ENCODE results near the gene PRR23C.
"Not testable (repeated sequence)": the region's sequence is repeated elsewhere in the genome, so short reads cannot be mapped to it uniquely, and the experiment has no call there.

Gene PRR23C

DNA sequence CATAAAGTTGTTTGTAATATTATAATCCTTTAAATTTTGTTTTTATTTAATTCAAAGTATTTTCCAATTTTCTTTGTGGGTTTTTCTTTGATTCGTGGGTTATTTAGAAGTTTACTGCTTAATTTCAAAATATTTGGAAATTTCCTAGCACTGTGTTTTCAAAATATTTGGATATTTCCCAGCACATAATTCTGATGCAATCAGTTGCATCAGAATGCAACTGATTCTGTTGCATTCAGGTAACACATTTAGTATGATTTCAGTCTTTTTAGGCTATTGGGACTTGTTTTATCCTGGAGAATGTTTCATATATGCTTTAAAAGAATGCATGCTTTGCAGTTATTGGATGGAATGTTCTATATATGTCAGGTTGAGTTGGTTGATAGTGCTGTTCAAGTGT lies 18.2 kb upstream of the PRR23C start:
- H3K4me3 ChIP-seq (ENCODE audit: low read depth, low read length), result no peak overlapping the region
- TF ChIP-seq, protein P1, sequence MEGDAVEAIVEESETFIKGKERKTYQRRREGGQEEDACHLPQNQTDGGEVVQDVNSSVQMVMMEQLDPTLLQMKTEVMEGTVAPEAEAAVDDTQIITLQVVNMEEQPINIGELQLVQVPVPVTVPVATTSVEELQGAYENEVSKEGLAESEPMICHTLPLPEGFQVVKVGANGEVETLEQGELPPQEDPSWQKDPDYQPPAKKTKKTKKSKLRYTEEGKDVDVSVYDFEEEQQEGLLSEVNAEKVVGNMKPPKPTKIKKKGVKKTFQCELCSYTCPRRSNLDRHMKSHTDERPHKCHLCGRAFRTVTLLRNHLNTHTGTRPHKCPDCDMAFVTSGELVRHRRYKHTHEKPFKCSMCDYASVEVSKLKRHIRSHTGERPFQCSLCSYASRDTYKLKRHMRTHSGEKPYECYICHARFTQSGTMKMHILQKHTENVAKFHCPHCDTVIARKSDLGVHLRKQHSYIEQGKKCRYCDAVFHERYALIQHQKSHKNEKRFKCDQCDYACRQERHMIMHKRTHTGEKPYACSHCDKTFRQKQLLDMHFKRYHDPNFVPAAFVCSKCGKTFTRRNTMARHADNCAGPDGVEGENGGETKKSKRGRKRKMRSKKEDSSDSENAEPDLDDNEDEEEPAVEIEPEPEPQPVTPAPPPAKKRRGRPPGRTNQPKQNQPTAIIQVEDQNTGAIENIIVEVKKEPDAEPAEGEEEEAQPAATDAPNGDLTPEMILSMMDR (IDR thresholded peaks at IDR 0.05; ENCODE audit: low read depth, low read length, missing control alignments), result no peak
- DNase-seq (ENCODE audit: low read depth), result no peak

DNA sequence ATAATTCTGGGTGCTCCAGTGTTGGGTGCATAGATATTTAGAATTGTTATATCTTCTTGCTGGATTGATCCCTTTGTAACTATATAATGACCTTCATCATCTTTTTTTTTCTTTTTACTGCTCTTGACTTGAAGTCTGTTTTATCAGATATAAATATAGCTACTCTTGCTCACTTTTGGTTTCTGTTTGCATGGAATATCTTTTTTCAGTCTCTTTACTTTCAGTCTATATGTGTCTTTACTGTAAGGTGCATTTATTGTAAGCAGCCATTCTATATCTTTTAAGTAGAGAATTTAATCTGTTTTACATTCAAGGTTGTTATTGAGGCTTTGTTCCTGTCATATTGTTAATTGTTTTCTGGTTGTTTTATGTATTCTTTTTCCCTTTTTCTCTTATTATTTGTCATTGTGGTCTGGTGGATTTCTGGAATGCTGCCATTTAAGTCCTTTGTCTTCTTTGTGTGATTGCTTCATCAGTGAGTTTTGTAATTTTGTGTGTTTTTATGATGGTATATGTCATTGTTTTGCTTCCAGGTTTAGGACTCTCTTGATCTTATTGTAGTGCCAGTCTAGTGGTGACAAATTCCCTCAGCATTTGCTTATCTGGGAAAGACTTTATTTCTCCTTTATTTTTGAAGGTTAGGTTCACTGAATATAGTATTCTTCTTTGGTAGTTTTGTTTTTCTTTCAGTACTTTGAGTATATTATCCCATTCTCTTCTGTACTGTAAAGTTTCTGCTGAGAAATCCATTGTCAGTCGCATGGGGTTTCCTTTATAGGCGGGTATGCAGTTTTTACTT lies 8.3 kb upstream of the PRR23C start:
- no peak for DNase-seq (ENCODE audit: low read depth)
- TF ChIP-seq, protein P1 (IDR thresholded peaks at IDR 0.05; ENCODE audit: low read depth, low read length, missing control alignments), result no peak
- H3K4me3 ChIP-seq (ENCODE audit: low read depth, low read length), result no peak overlapping the region

DNA sequence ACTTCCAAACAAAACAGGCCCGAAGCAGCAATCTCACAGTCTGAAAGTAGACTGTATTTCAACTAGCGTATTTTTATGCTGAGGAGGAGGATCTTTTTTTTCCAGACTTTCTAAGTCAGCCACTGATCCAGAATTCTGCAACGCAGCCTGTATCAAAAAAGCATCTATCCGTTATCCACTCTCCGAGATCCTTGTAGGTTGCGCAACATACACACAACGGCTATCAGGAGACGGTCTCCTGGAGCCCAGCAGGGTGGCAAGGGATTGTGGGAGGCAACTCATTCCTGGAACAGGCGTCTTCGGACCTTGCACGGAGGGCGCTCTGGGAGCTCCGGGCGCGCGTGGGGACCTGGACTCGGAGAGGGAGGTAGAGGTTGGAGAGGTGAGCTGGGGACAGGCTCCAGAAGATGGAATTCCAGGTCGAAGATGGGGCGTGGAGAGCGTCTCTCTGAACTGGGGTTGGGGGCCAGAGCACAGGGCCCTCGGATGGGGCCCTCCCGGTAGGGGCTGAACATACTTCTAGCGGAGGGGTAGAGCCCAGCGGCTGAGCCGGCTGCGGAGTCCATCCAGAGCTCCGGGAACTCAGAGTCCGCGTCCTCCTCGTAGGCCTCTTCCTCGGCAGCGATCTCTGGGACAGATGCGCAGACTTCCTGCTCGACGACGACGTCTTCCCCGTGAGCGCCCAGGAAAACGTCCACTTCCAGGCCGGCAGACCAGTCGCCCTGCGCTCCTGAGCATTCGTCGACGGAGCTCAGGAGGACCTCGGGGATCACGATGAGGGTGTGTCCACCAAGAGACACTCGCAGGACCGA lies 932 bp downstream of the PRR23C start:
- TF ChIP-seq, protein P1 (IDR thresholded peaks at IDR 0.05; ENCODE audit: low read depth, low read length, missing control alignments), result no peak
- DNase-seq (ENCODE audit: low read depth), result no peak
- no peak overlapping the region for H3K4me3 ChIP-seq (ENCODE audit: low read depth, low read length)

DNA sequence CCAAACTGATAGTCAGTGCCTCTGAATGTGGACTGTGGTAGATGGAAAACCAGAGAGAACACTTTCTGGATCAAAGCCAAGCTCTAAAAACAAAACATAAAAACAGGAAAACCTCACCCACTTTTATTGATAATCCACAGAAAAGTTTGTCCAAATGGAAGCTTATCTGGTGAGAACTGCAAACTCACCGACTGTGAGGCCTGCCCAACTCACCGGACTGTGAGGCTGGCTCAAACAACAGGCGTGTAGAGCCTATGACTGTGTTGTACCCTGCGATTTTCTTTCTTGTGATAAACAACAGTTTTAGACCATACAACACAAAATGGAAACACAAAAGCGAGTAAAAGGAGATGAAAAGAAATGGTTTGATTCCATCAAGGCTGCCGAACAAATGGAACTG lies 7.2 kb downstream of the PRR23C start:
- H3K4me3 ChIP-seq (ENCODE audit: low read depth, low read length), result no peak overlapping the region
- DNase-seq (ENCODE audit: low read depth), result no peak
- TF ChIP-seq, protein P1 (IDR thresholded peaks at IDR 0.05; ENCODE audit: low read depth, low read length, missing control alignments), result no peak

DNA sequence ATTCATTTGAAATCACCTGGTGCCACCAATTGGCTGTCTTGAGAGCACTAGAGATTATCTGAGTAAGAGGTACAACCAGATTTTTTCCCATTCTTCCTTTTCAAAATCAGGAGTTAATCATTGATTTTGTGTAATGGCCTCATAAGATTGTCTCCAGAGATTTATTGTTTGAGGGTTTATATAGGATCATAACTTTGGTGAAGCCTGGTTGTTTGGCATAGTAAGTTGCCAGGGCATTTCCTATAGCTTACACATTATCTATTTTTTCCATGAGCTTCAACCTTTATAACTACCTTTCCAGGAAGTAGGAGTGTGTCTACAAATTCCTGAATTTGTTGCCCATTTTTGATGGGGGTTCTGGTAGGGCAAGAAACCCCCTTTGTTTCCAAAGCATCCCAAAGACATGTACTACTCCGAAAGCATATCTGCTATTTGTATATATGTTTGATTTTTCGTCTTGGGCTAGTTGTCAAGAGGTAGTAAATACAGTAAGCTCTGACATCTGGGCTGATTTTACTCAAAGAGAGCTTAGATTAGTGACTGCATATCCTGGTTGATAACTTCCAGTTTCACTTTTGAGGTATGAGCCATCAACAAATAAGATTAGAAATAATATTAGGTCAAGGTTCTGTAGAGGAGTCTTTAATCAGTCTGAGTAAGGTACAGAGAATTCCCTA lies 12.2 kb downstream of the PRR23C start:
- TF ChIP-seq, protein P1 (IDR thresholded peaks at IDR 0.05; ENCODE audit: low read depth, low read length, missing control alignments), result no peak
- no peak for DNase-seq (ENCODE audit: low read depth)
- H3K4me3 ChIP-seq (ENCODE audit: low read depth, low read length), result no peak overlapping the region

DNA sequence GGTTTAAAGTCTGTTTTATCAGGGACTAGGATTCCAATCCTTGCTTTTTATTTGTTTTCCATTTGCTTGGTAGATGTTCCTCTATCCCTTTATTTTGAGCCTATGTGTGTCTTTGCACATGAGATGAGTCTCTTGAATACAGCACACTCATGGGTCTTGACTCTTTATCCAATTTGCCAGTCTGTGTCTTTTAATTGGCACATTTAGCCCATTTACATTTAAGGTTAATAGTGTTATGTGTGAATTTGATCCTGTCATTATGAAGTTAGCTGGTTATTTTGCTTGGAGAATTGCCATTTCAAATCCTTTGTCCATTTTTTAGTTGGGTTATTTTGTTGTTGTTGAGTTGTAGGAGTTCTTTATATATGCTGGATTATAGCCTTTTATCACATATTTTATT lies 14.1 kb downstream of the PRR23C start:
- DNase-seq (ENCODE audit: low read depth), result not testable (repeated sequence)

DNA sequence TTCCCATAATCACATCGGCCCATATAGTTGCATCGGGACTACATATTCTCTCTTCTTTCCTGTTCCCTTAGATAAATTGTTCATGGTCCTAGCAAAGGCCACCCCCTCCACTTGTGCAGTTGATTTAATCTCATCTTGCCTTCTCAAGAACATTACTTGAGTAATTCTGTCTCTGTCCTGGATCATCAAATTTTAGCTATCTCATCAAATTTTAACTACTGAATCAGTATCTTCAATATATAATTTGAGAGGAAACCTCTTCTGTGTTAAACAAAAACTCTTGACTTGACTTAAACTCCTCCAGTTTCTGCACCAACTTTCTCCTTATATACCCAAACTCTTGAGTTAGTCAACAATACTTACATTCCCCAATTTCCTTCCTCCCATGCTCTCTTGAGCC lies 19.7 kb downstream of the PRR23C start:
- DNase-seq (ENCODE audit: low read depth), result no peak
- TF ChIP-seq, protein P1 (IDR thresholded peaks at IDR 0.05; ENCODE audit: low read depth, low read length, missing control alignments), result no peak
- H3K4me3 ChIP-seq (ENCODE audit: low read depth, low read length), result no peak overlapping the region

More for the DNA sequence above, 14.1 kb downstream of the PRR23C start:
- not testable (repeated sequence) for H3K4me3 ChIP-seq (ENCODE audit: low read depth, low read length)

All from GM12864 (cell line).